Nasal cavity respiratory epithelium epithelial cell of viscerocranial mucosa (primary cell): ENCODE measurements around the gene DEFB124. TPM values are rescaled to one million over a fixed set of nuclear protein-coding genes. Genes with fewer than 3 reads are reported as not detected.

ENCODE experiments used
- total RNA-seq: library from RNA; depleted of rRNA; stranded (reverse); fragments of >200 nt; gene quantifications from 2 replicates; pipeline ENCODE4 v1.2.3, GENCODE V29; 2014

DEFB124 gene, protein sequence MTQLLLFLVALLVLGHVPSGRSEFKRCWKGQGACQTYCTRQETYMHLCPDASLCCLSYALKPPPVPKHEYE
- total RNA-seq = not detected in 2 replicates

DNA sequence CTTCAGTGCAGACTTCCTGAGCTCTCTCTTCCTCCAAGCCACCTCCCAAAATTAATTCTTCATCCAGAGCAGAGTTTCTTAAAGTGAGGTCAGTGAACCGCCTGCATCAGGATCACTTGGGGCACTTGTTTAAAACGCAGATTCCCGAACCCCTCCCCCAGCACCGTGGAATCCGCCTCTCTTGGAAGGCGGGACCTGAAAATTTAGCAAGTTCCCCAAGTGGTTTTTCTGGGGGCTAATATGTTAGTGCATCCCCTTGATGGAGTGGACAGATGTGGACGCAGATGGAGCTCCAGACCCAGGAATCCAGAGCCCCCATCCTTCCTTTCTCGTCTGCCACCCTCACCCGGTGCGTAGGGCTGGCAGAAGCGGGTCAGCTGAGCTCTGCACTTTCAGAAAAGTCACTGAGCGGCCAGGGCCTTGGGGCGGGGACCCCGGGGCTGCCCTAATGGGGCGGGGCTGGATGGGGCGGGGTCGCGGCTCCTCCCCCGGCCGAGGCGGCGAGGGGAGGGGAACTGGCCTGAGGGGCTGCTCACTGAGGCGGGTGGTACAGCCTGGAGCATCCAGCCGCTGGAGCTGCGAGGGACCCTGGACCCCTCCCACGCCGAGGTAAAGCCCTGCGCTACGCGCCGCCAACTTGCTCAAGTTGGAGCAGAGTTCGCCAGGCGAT, at the start of gene DEFB124, which contains the start of gene REM1:
DEFB124 (minus strand) TSS at position 370 of the 670 bp plus-strand sequence. CDS start 2,114 bp downstream, outside the sequence.
REM1 (plus strand) TSS at position 531 of the 670 bp plus-strand sequence. CDS start 1,158 bp downstream, outside the sequence.

DNA sequence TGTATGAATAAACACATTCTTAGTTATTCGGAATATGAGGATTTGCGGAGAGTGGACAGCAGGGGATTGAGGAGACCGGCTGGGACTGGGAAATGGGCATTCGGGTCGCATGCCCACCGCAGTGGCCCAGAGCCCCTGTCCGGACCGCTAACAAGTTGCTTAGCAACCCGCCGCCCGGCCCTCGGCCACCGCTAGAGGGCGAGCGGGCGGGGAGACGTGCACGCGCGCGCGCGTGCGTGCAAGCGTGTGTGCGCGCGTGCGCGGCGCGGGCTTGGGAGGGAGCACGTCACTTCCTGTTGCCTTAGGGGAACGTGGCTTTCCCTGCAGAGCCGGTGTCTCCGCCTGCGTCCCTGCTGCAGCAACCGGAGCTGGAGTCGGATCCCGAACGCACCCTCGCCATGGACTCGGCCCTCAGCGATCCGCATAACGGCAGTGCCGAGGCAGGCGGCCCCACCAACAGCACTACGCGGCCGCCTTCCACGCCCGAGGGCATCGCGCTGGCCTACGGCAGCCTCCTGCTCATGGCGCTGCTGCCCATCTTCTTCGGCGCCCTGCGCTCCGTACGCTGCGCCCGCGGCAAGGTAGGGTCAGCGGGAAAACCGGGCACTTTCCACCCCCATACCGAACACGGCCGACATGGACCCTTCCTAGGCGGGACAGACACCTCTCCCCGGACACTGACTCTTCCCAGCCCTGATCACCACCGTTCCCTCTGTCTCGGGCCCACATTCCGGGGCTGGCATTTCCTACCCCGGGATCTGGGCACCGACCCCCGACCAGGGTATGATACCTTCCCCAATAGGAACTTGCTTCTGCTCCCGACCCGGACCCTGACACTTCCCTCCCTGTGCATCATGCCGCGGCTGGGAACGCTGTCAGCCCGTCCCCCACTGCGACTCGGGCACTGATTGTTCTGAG, 39.5 kb upstream of the DEFB124 start, which contains the start of gene HM13:
HM13 (plus strand) TSS at position 289 of the 918 bp plus-strand sequence; CDS start at position 399, 110 bp downstream.

DNA sequence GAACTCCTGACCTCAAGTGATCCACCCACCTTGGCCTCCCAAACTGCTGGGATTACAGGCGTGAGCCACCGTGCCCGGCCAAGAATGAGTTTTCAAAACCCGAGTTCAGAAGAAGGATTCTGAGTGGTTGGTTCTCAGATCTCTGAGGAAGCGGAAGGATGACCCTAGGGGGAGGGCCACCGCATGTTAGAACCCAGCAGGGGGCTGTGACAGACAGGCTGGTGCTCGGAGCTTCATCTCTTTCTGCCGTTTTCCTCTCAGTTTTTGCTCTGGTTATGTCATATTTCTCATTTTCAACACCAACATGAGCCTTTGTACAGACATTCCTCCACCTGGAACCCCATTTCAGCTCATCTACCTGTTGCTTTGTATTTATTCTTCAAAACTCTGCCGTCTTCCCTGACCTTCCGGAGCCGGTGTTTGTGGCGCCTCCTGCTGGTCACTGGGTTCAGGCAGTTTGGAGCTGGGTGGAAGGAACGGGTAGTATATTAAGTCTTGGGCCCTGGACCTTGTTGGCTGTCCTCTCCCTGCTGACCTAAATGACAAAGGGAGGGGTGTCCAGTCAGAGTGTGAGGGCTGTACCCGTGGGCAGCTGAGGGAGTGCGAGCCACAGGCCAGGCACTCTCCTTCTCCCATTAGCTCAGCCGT, 34.8 kb downstream of the DEFB124 start, which contains the start of gene DEFB123:
DEFB123 (plus strand) TSS at position 621 of the 648 bp plus-strand sequence. CDS start 67 bp downstream, outside the sequence.

Other genes starting within 250 kb of the DEFB124 start
- not detected in 2 replicates for gene DEFB115, start 217.5 kb downstream of the DEFB124 start, total RNA-seq
- gene DEFB116, start 166.5 kb downstream of the DEFB124 start, total RNA-seq = not detected in 2 replicates
- not detected in 2 replicates for gene DEFB118, start 106.5 kb downstream of the DEFB124 start, total RNA-seq
- not detected in 2 replicates for gene DEFB119, start 84.5 kb downstream of the DEFB124 start, total RNA-seq
- not detected in 2 replicates for gene DEFB121, start 68.9 kb downstream of the DEFB124 start, total RNA-seq
- not detected in 2 replicates for gene DEFB123, start 34.5 kb downstream of the DEFB124 start, total RNA-seq
- not detected in 2 replicates for gene REM1, start 161 bp upstream of the DEFB124 start, total RNA-seq
- 52.3 and 82.9 TPM in 2 replicates for gene HM13, start 39.3 kb upstream of the DEFB124 start, total RNA-seq
- gene ID1, start 130.2 kb upstream of the DEFB124 start, total RNA-seq = 248 and 435 TPM in 2 replicates
- not detected in 2 replicates for gene COX4I2, start 162.8 kb upstream of the DEFB124 start, total RNA-seq
- 113 and 138 TPM in 2 replicates for gene BCL2L1, start 247.7 kb upstream of the DEFB124 start, total RNA-seq